Hematopoietic multipotent progenitor cell treated with erythropoietin and hydrocortisone succinate and interleukin-3 and kit ligand, for 17 days (in vitro differentiated cells): ENCODE results near the gene NCOA6.
A peak's percentile ranks its signal among the peaks of the same experiment; 100 is the strongest.
"Not testable (repeated sequence)": the region's sequence is repeated elsewhere in the genome, so short reads cannot be mapped to it uniquely, and the experiment has no call there.

Experiments used
- DNase-seq: peaks from one replicate; pipeline ENCODE4 v3.0.0-alpha.2; 2015; ENCODE audit warnings: low spot score

NCOA6 gene

GRCh38 chr20:34774449-34774848 lies 51.0 kb downstream of the NCOA6 start:
- DNase-seq, result no peak

DNA sequence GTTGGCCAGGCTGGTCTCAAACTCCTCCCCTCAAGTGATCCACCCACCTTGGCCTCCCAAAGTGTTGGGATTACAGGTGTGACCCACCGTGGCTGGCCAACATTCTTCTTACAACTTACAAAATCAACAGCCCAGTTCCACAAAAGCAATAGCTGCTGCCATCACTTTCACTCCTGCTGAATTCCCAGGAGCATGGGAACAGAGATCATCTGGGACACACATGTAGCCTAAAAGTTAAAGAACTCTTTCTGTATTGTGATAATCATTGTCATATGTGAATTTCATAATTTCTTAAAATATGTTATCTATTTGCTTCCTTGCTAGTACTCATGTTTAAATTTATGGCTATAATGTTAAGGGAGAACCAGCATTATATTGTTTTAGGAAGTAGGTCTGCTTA lies 51.7 kb downstream of the NCOA6 start:
- DNase-seq, result no peak

DNA sequence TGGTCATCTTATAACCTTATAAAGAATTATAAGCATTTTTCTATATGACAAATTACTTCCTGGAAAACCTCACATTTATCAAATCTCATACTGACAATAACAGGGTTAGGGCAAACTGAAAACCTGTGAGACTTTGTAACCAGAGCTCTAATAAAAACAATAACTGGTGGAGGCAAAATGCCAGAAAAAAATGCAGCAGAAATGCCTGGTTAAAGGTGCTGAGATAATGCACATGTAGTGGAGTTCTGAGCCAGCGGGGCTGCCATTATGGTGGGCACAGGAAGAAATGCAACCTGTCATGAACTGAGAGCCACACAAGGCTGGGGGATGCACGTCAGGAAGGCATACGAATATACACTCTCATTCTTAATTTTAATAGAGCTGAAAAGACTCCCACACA lies 53.0 kb downstream of the NCOA6 start:
- DNase-seq, result no peak

GRCh38 chr20:34771680-34772081 lies 53.8 kb downstream of the NCOA6 start:
- DNase-seq, result no peak

GRCh38 chr20:34768096-34768495 lies 57.4 kb downstream of the NCOA6 start:
- DNase-seq, result no peak

GRCh38 chr20:34762031-34762555 lies 63.4 kb downstream of the NCOA6 start:
- no peak for DNase-seq

DNA sequence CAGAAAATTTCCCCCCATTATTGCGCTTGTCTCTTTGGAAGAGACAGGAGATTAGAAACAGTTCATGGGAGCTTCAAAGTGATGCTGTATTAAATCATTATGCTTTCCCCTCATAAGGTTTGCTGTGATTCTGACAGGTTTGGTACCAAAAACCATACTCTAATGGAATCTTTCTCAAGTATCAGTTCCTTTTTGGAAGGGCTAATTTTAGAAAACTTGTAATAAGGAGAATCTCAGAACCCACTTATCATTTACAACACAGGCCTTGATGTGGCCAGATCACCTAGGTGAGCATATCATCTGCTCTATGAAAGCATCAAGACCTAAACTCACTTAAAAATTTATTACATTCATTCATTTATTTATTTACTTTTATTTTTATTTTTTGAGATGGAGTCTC lies 70.1 kb downstream of the NCOA6 start:
- DNase-seq, result no peak

DNA sequence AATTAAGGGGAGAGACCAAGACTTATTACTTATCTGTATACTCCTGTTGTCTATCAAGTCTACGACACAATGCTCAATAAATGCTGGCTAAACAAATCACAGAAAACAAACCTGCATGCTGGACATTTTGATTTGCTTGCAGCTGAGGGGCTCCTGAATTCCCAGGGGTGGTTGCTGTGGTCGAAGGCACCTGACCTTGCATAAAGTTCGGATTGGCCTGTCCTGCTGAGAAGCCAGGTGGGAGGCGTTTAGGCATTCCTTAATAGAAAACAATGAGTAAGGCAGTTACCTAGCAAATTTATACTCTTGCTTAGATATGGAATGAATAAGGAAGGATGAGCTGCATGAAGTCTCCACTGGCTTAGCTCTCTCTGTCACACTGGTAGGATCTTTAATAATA lies 70.8 kb downstream of the NCOA6 start:
- DNase-seq, result no peak

DNA sequence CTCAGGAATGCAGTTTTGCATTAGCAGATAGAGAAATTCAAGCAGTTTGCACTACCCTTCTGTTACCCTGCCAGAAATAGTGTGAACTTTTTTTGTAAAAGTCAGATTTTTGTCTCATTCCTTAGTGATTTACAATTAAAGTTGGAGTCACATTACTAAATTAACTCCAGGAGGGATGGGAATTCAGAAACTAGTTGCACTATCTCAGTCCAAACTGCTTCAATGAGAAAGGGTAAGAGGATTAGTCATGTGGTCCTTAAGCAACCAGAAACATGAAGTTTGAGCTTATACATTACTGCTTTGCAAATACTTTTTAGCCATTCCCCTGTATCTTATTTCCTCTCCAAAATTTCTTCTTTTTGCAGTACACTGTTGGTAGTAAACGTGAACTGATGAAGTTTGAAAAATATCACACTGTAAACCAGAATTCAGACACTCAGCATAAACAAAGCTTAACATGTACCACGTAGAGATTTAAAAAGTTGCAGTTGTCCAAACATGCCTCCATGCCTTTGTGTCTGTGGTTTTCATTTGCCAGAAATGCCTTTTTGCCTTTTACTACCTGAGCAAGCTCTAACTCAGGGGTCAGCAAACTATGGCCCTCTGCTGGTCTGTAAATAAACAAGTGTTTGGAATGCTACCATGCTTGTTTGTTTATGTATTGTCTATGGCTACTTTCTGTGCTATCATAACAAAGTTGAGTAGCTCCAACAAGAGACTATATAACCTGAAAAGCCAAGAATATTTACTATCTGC lies 71.6 kb downstream of the NCOA6 start:
- DNase-seq, result no peak

- no peak for DNase-seq
Measured at GRCh38 chr20:34751453-34751852, 74.0 kb downstream of the NCOA6 start.

GRCh38 chr20:34750484-34750883 lies 75.0 kb downstream of the NCOA6 start:
- DNase-seq, result no peak

GRCh38 chr20:34748709-34749108 lies 76.7 kb downstream of the NCOA6 start:
- no peak for DNase-seq

DNA sequence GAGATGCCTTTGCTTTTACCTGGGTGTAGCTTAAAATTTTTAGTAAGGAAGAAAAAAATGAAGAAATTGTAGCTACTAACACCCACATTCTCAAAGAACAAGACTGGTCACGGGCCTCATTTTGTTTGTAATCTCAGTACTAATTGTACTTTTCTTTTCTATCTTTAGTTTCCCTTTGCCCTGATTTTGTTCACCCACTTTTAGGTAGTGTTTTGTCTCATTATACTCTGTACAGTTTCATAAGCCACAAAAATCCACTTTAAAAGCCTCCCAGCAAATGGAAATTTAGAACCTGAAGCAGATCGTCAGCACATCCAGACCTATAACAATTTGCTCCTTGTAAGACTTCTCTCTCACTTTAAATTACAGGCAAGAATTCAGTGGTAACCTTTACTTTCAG lies 78.0 kb downstream of the NCOA6 start:
- DNase-seq, result no peak

- no peak for DNase-seq
Measured at GRCh38 chr20:34746674-34747073, 78.8 kb downstream of the NCOA6 start.

GRCh38 chr20:34744847-34745246 lies 80.6 kb downstream of the NCOA6 start:
- DNase-seq, result peak; percentile 31

DNA sequence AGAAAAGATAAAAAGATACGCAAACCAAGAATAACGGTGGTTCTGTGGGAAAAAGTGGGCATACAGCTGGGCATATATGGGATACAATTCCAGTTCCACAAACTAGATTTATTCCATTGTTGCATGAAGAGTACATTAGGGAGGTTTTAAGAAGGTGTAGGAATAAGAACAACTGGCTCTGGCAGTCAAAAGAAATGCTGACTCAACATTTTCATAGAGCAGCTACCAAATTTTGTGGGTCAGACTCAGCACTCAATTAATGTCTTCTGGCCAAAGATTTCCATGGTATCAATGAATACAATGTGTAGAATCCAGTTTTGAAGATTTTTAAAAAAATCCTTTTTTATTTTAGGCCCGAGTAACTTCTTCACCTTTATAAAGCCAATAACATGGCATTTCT lies 81.1 kb downstream of the NCOA6 start:
- DNase-seq, result no peak

DNA sequence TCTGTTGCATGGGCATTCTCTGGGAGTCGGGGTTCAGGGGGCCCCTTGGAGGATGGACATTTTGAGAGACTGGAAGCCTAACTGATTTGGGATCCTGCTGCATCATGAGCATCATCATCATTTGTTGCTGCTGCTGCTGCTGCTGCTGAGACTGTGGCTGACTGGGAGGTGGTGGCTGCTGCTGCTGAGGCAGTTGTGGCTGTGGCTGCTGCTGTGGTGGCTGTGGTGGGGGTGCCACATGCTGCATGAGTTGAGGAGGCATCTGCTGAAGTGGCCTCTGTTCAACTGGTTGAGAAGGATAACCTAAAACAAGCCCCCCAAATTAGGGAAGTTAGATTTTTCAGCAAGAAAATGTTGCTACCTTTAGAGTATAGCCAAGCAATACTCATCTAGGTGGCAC lies 82.4 kb downstream of the NCOA6 start:
- no peak for DNase-seq

DNA sequence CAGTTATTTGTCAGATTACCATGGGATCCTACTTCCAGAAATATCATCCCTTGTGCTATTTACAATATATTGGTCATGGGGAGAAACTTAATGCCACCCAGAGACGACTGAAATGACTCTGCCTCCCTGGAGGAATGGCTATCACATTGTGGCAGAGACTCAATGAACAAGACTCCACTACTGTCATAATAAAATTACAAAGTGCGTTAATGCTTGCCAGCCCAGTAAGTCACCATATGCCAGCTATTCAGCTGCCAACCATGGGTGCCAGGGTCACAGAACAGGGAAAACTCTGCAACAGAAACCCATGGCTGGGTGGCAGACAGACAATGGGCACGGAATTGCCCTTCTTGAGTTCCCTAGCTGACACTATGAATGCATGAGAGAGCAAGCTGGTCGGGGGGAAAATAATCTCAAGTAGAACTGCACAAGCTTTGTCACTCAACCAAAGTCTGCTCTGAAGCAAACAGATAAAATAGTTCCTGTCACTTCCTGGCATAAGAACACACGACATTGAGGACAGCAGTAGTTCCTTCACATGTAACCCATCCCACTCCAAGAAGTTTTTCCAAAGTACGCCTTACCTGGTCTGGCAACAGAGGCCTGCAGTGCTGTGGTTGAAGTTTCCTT lies 89.2 kb downstream of the NCOA6 start:
- DNase-seq, result no peak

GRCh38 chr20:34732523-34732922 lies 92.9 kb downstream of the NCOA6 start:
- DNase-seq, result no peak

GRCh38 chr20:34729416-34729815 lies 96.0 kb downstream of the NCOA6 start:
- DNase-seq, result no peak

DNA sequence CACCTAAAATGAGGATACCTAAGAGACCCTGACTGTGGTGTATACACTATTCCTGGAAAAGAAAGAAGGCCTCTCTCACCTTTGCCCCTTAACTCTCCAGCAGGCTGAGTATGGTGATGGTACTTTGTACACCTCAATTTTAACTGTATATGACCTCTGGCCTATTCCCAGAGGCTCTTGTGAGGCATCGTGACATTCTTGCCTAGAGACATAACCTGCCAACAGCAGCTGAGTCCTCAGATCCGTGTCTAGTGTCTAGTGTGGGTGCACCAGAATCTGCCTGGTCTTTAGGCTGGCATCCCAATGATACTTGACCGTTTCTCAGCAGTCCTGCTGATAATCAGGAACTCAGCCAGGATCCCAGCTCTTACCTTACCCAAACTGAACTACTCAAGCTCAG lies 101.3 kb downstream of the NCOA6 start:
- no peak for DNase-seq

GRCh38 chr20:34722560-34722959 lies 102.9 kb downstream of the NCOA6 start:
- DNase-seq, result not testable (repeated sequence)

GRCh38 chr20:34720266-34720665 lies 105.2 kb downstream of the NCOA6 start:
- no peak for DNase-seq
